HG03432 (cell line): Measurements from ENCODE around the gene KLHDC7B.

Experiments
- ATAC-seq: cut with Tn5 transposase; IDR thresholded peaks from one replicate; pipeline ENCODE4 v1.9.1; 2021; ENCODE audit warnings: mild to moderate bottlenecking, moderate library complexity; ENCODE audit not compliant: unreplicated experiment

Gene KLHDC7B

GRCh38 chr22:50545522-50546325, at the start of gene KLHDC7B:
Gene KLHDC7B (plus strand): TSS chr22:50545899. CDS start chr22:50546244, 345 bp downstream.
- ATAC-seq = no peak

- ATAC-seq = no peak
Measured at GRCh38 chr22:50497093-50497492, 48.6 kb upstream of the KLHDC7B start.

GRCh38 chr22:50498322-50498890, 47.3 kb upstream of the KLHDC7B start:
- no peak for ATAC-seq

- ATAC-seq = no peak
Measured at GRCh38 chr22:50500452-50500851, 45.2 kb upstream of the KLHDC7B start.

- no peak for ATAC-seq
Measured at GRCh38 chr22:50502096-50502495, 43.6 kb upstream of the KLHDC7B start.

- no peak for ATAC-seq
Measured at GRCh38 chr22:50502628-50503474, 42.8 kb upstream of the KLHDC7B start.

- ATAC-seq = no peak
Measured at GRCh38 chr22:50503475-50504145, 42.1 kb upstream of the KLHDC7B start.

- ATAC-seq = no peak
Measured at GRCh38 chr22:50504369-50505211, 41.1 kb upstream of the KLHDC7B start.

- ATAC-seq = no peak
Measured at GRCh38 chr22:50505276-50505775, 40.4 kb upstream of the KLHDC7B start.

- no peak for ATAC-seq
Measured at GRCh38 chr22:50505776-50506610, 39.7 kb upstream of the KLHDC7B start.

- ATAC-seq = peak; percentile 4
Measured at GRCh38 chr22:50506611-50507420, 38.9 kb upstream of the KLHDC7B start.

- peak; percentile 60 for ATAC-seq
Measured at GRCh38 chr22:50507421-50507990, 38.2 kb upstream of the KLHDC7B start, which contains the start of gene LMF2. Gene LMF2 (minus strand): TSS chr22:50507702. CDS start chr22:50507675, 27 bp downstream.

- peak; percentile 68 for ATAC-seq
Measured at GRCh38 chr22:50507991-50508884, 37.5 kb upstream of the KLHDC7B start, which contains the start of gene NCAPH2. Gene NCAPH2 (plus strand): TSS chr22:50508224. CDS start chr22:50508338, 114 bp downstream.

- no peak for ATAC-seq
Measured at GRCh38 chr22:50508897-50509296, 36.8 kb upstream of the KLHDC7B start.

GRCh38 chr22:50513175-50513574, 32.5 kb upstream of the KLHDC7B start:
- ATAC-seq = no peak

- ATAC-seq = no peak
Measured at GRCh38 chr22:50516068-50516467, 29.6 kb upstream of the KLHDC7B start.

GRCh38 chr22:50516891-50517290, 28.8 kb upstream of the KLHDC7B start:
- no peak for ATAC-seq
